ENCODE results near the gene MTCL1. TPM values are rescaled to one million over a fixed set of nuclear protein-coding genes. Genes with fewer than 3 reads are reported as not detected.

Gene MTCL1
- total and polyA plus RNA-seq, 9 of the 15 experiments (the other 6 are each of a cell fraction or from before 2014, with no cell fraction given): 0.21 to 7.4 (median 3.7) TPM

- 15% methylated on average over 9 of the region's 9 CpGs for WGBS (ENCODE audit: insufficient coverage, low coverage, missing lambda C conversion rate)
- Histone ChIP-seq H3K9me1 (ENCODE audit: control insufficient read depth, insufficient read depth, low read length) (no peaks in the 10 kb centered on the region), H3K4me2 (ENCODE audit: insufficient read depth, low read length) (no peak overlapping the region), H3K9me3 (replicated peaks; ENCODE audit: control insufficient read depth, insufficient read depth, low read depth, low read length) (no peaks in the 10 kb centered on the region), H2AFZ (ENCODE audit: low read depth, low read length) (no peak overlapping the region), H3K27ac (ENCODE audit: extremely low read depth, low read depth, low read length) (no peak overlapping the region), H3K36me3 (ENCODE audit: control insufficient read depth, insufficient read depth, low read length) (no peaks in the 10 kb centered on the region), H3K79me2 (ENCODE audit: control insufficient read depth, insufficient read depth, low read length) (no peaks in the 10 kb centered on the region), H4K20me1 (replicated peaks; ENCODE audit: control insufficient read depth, insufficient read depth, low read length) (no peaks in the 10 kb centered on the region; the same call in 1 of the 2 replicates), H3K9ac (ENCODE audit: insufficient read depth in 1 of 2, low read depth in 2 of 2, low read length in 2 of 2) (peak overlapping the region in 1 of 2 experiments; percentile 67; a peak in 1 of 4 replicates), H3K4me1 (replicated peaks in 1 of 2; ENCODE audit: control insufficient read depth in 2 of 2, insufficient read depth in 2 of 2, low read length in 2 of 2) (peaks cover 8 to 36% of the 10 kb centered on the region in 2 experiments), H3K27me3 (ENCODE audit: control insufficient read depth in 2 of 2, insufficient read depth in 2 of 2, low read length in 2 of 2) (peaks cover 0 to 9% of the 10 kb centered on the region in 2 experiments; a peak in 3 of 5 replicates), H3K4me3 (no peak overlapping the region)
- TF ChIP-seq ZKSCAN3 (CRISPR knock-in tag; IDR thresholded peaks at IDR 0.05): no peak
- no peak for TF ChIP-seq COPS2 (conservative IDR thresholded peaks at IDR 0.05)
- no peak for TF ChIP-seq TARDBP (IDR thresholded peaks at IDR 0.05)
- TF ChIP-seq RREB1 (CRISPR knock-in tag; IDR thresholded peaks at IDR 0.05): no peak
- no peak for TF ChIP-seq CBX1 (IDR thresholded peaks at IDR 0.05; ENCODE audit: low read depth)
- peak; percentile 48 for TF ChIP-seq NFIC (IDR thresholded peaks at IDR 0.05)
- no peak for TF ChIP-seq ZFP36 (IDR thresholded peaks at IDR 0.05; ENCODE audit: low read depth, low read length, partially characterized antibody)
- ChIA-PET CTCF (ENCODE audit: low intra/inter-chr PET ratio) (no interaction called here), POLR2A (no interaction called here)
- no peak for FAIRE-seq
- intact Hi-C loops (cut with micrococcal nuclease) (no loop called here), in situ Hi-C loops (cut with MboI) (no loop called here)
- ATAC-seq: no peak
- no TSS peak for BruUV-seq (replicated peaks)
- DNase-seq (ENCODE audit: extremely low read depth in 1 of 4, low spot score in 3 of 4): no peak
Observed at GRCh38 chr18:8701546-8702118, 3.7 kb upstream of the MTCL1 start.

All from K562 (cell line).